OCI-LY1 (cell line): ENCODE data around the gene SURF6.

ENCODE experiments used
- H2AFZ ChIP-seq: fragments of 200-600 bp; sonication (generic), shearing (Covaris generic); 2 replicates; pipeline ENCODE4 v1.6.0; 2014; ENCODE audit warnings: antibody characterized with exemption, mild to moderate bottlenecking, low read length
- H3F3A ChIP-seq: fragments of 200-600 bp; sonication (generic), shearing (Covaris generic); 2 replicates; pipeline ENCODE4 v1.6.0; 2014; ENCODE audit warnings: mild to moderate bottlenecking, antibody characterized with exemption, low read length, moderate library complexity; ENCODE audit not compliant: insufficient read depth
- H3K27ac ChIP-seq: fragments of 200-600 bp; sonication (generic); 2 replicates; pipeline ENCODE4 v1.5.1; 2014; ENCODE audit warnings: low read length, mixed run types, mild to moderate bottlenecking, low read depth; ENCODE audit not compliant: poor library complexity, severe bottlenecking
- H3K27me3 ChIP-seq: fragments of 200-600 bp; sonication (generic); 2 replicates; pipeline ENCODE4 v1.6.0; 2014; ENCODE audit warnings: antibody characterized with exemption, mild to moderate bottlenecking, low read length, moderate library complexity; ENCODE audit not compliant: insufficient read depth
- H3K36me3 ChIP-seq: fragments of 200-600 bp; sonication (generic); 2 replicates; pipeline ENCODE4 v1.6.1; 2014; ENCODE audit warnings: mild to moderate bottlenecking, antibody characterized with exemption, low read length, moderate library complexity, mixed read lengths; ENCODE audit not compliant: insufficient read depth
- H3K4me1 ChIP-seq: fragments of 200-600 bp; sonication (generic); 2 replicates; pipeline ENCODE4 v1.5.1; 2014; ENCODE audit warnings: mild to moderate bottlenecking, low read length, moderate library complexity; ENCODE audit not compliant: insufficient read depth, severe bottlenecking
- H3K4me2 ChIP-seq: fragments of 200-600 bp; sonication (generic), shearing (Covaris generic); 2 replicates; pipeline ENCODE4 v1.6.1; 2014; ENCODE audit warnings: low read length
- H3K4me3 ChIP-seq: fragments of 200-600 bp; sonication (generic); 2 replicates; pipeline ENCODE4 v1.5.1; 2014; ENCODE audit warnings: low read length, low read depth, mild to moderate bottlenecking, mixed read lengths; ENCODE audit not compliant: poor library complexity, severe bottlenecking
- H3K79me2 ChIP-seq: fragments of 200-600 bp; shearing (Covaris generic); 2 replicates; pipeline ENCODE4 v1.6.1; 2016; ENCODE audit warnings: mixed run types, low read length, mixed read lengths; ENCODE audit not compliant: insufficient read depth
- H3K9ac ChIP-seq: fragments of 200-600 bp; sonication (generic), shearing (Covaris generic); 2 replicates; pipeline ENCODE4 v1.6.1; 2014; ENCODE audit warnings: mild to moderate bottlenecking, low read length, mixed read lengths
- H3K9me2 ChIP-seq: fragments of 200-600 bp; sonication (generic), shearing (Covaris generic); 2 replicates; pipeline ENCODE4 v1.6.1; 2014; ENCODE audit warnings: low read depth, mild to moderate bottlenecking, low read length, mixed read lengths
- H3K9me3 ChIP-seq: fragments of 200-600 bp; shearing (Covaris generic); 2 replicates; pipeline ENCODE4 v1.6.1; 2014; ENCODE audit warnings: low read length, mixed read lengths
- H4K20me1 ChIP-seq: fragments of 200-600 bp; sonication (generic), shearing (Covaris generic); 2 replicates; pipeline ENCODE4 v1.6.0; 2016; ENCODE audit warnings: mild to moderate bottlenecking, low read length; ENCODE audit not compliant: insufficient read depth
- EZH2 ChIP-seq: fragments of 200-600 bp; sonication (generic), shearing (Covaris generic); IDR thresholded peaks from 2 replicates; pipeline ENCODE4 v1.8.0; 2017; ENCODE audit warnings: borderline replicate concordance, mixed run types, mild to moderate bottlenecking, antibody characterized with exemption, low read length, moderate library complexity, mixed read lengths
- TF ChIP-seq, protein P1 (sequence below): fragments of 200-600 bp; sonication (generic), shearing (Covaris generic); IDR thresholded peaks from 2 replicates; pipeline ENCODE4 v1.5.1; 2017; ENCODE audit warnings: mild to moderate bottlenecking, antibody characterized with exemption, low read length, moderate library complexity, mixed read lengths

The SURF6 gene

DNA sequence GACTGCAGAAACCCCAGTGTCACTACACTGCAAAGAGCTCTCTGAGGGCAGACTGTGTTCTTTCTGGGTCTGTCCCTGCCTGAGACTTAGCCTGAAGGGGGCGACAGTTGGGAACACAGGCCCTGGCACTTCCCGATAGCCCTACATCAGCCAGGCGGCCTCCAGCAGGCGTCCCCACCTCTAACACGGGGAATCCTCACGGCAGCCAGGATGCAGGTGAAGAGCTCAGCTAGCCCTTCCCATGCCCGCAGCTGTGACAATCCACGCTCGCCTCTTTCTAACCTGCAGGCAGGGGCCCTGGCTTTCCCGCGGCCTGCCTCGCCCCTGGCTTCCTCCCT, 6.0 kb upstream of the SURF6 start:
- no peaks in the 10 kb centered on the region for H3K27me3 ChIP-seq
- H3F3A ChIP-seq, result no peaks in the 10 kb centered on the region
- peaks cover 75% of the 10 kb centered on the region for H3K36me3 ChIP-seq
- no peak overlapping the region for H3K4me3 ChIP-seq
- no peak overlapping the region for H3K9ac ChIP-seq
- H3K4me1 ChIP-seq, result peaks cover 27% of the 10 kb centered on the region
- H3K79me2 ChIP-seq, result no peaks in the 10 kb centered on the region
- no peak overlapping the region for H3K27ac ChIP-seq
- no peaks in the 10 kb centered on the region for H3K9me2 ChIP-seq
- H3K9me3 ChIP-seq, result no peaks in the 10 kb centered on the region
- H3K4me2 ChIP-seq, result no peak overlapping the region
- TF ChIP-seq EZH2, result no peak
- TF ChIP-seq, protein P1, sequence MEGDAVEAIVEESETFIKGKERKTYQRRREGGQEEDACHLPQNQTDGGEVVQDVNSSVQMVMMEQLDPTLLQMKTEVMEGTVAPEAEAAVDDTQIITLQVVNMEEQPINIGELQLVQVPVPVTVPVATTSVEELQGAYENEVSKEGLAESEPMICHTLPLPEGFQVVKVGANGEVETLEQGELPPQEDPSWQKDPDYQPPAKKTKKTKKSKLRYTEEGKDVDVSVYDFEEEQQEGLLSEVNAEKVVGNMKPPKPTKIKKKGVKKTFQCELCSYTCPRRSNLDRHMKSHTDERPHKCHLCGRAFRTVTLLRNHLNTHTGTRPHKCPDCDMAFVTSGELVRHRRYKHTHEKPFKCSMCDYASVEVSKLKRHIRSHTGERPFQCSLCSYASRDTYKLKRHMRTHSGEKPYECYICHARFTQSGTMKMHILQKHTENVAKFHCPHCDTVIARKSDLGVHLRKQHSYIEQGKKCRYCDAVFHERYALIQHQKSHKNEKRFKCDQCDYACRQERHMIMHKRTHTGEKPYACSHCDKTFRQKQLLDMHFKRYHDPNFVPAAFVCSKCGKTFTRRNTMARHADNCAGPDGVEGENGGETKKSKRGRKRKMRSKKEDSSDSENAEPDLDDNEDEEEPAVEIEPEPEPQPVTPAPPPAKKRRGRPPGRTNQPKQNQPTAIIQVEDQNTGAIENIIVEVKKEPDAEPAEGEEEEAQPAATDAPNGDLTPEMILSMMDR, result peak; percentile 14; the same call in 1 of the 2 replicates
- H4K20me1 ChIP-seq, result no peaks in the 10 kb centered on the region
- H2AFZ ChIP-seq, result no peak overlapping the region

DNA sequence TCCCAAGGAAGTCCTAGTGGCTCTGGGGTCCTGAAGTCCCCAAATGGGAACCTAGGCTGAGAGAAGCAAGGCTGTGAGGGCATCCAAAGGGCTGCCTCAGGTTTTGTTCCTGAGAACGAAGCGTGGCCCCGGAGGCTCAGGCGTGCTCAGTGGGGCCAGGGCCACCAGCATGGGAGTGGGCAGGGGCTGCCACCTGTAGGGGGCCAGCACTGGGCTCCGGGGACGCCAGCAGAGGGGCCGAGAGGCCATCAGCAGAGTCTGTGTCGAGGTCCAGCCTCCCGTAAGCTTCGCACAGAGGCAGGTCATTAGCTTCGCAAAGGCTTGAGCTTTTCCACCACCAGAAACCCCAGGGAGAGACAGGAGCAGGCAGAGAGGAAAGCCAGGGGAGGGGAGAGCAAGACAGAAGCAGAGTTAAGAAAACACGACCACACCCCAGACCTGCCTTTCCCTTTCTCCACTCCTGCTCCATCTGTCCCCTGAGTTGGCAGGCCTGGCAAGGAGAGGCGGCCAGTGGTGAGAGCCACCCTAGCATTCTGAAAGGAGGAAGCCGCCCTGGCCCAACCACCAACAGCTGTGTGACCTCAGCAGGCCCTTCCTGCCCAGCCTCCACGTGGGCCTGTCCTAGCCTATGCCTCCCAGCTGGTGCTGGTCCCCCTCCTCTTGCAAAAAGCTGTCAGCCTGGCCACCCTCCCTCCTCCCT, 5.5 kb upstream of the SURF6 start:
- Histone ChIP-seq H2AFZ (no peak overlapping the region), H3K9ac (no peak overlapping the region), H3K4me3 (no peak overlapping the region), H3F3A (no peaks in the 10 kb centered on the region), H3K27me3 (no peaks in the 10 kb centered on the region), H3K4me2 (no peak overlapping the region), H3K4me1 (peaks cover 27% of the 10 kb centered on the region), H3K36me3 (peaks cover 75% of the 10 kb centered on the region), H3K9me2 (no peaks in the 10 kb centered on the region), H3K27ac (no peak overlapping the region), H4K20me1 (no peaks in the 10 kb centered on the region), H3K9me3 (no peaks in the 10 kb centered on the region), H3K79me2 (no peaks in the 10 kb centered on the region)
- TF ChIP-seq, protein P1, result no peak
- TF ChIP-seq EZH2, result no peak

DNA sequence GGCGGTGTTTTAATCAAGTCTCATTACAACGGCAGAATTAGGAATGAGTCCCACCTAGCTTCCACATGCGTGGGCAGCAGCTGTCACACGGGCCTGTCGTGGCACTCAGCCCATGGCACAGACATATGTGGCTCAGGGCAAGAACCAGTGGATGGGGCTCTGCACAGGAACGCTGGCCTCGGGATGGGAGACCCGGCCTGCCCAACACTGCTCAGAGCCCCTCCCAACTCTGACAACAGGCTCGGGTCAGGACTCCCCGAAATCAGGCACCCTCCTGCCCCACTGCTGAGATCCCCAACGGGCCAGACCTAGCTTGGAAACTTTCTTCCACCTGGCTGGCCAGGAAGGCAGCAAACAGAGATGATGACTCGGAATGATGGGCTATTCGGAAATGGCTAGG, 4.9 kb upstream of the SURF6 start:
- no peak overlapping the region for H3K9ac ChIP-seq
- no peak overlapping the region for H3K4me2 ChIP-seq
- H3K9me3 ChIP-seq, result no peaks in the 10 kb centered on the region
- TF ChIP-seq, protein P1, result no peak
- no peak for TF ChIP-seq EZH2
- H3K27me3 ChIP-seq, result no peaks in the 10 kb centered on the region
- H3K9me2 ChIP-seq, result no peaks in the 10 kb centered on the region
- H3K27ac ChIP-seq, result peak overlapping the region; percentile 44
- peaks cover 73% of the 10 kb centered on the region for H3K36me3 ChIP-seq
- peaks cover 24% of the 10 kb centered on the region for H3K4me1 ChIP-seq
- no peaks in the 10 kb centered on the region for H3K79me2 ChIP-seq
- H4K20me1 ChIP-seq, result no peaks in the 10 kb centered on the region
- no peak overlapping the region for H2AFZ ChIP-seq
- H3F3A ChIP-seq, result no peaks in the 10 kb centered on the region
- no peak overlapping the region for H3K4me3 ChIP-seq
